ENCODE data around the gene ARL6IP1. TPM values are rescaled to one million over a fixed set of nuclear protein-coding genes. Genes with fewer than 3 reads are reported as not detected.

Gene ARL6IP1
- 100 to 1,000 TPM; 274 to 393 (median 335) TPM for total RNA-seq

GRCh38 chr16:18801145-18801972, at the start of gene ARL6IP1:
TSS of gene ARL6IP1 (minus strand) at chr16:18801549. CDS start at chr16:18801466, 83 bp downstream.
- TF ChIP-seq CTCF (IDR thresholded peaks at IDR 0.05; ENCODE audit: low read depth): no peak

- TF ChIP-seq CTCF (IDR thresholded peaks at IDR 0.05; ENCODE audit: low read depth): no peak
Observed at GRCh38 chr16:18846416-18846815, 45.1 kb upstream of the ARL6IP1 start.

- no peak for TF ChIP-seq CTCF (IDR thresholded peaks at IDR 0.05; ENCODE audit: low read depth)
Observed at GRCh38 chr16:18842565-18842964, 41.2 kb upstream of the ARL6IP1 start.

DNA sequence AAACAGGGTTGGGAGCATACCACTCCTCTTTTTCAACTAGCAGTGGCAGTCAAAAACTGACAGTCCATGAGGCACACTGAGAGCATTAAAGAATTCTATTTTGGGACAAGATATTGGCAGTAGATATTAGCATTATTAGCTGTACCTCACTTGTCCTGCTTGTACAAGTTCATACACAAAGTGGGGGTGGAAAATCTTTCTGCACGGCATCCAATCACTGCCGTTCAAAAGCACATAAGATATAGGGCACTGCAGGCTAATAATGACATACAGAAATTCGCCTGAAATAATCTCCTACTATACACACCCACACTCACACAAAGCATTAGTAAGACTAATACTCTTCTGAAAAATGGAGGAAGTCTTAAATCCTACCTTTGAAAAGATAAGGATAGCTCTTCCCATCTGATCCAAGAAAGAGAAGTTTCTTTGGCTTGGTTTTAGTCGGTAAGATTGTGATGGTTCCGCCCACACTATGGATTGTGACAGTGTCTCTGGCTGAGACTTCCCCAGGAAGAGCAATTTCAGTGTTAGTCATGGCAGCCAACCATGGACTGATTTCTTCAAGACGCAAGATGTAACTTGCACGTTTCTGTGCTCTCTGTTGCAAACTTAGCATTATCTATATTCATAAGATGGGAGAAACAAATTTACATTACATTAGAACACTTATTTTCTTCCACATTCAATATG, 40.6 kb upstream of the ARL6IP1 start:
- no peak for TF ChIP-seq CTCF (IDR thresholded peaks at IDR 0.05; ENCODE audit: low read depth)

DNA sequence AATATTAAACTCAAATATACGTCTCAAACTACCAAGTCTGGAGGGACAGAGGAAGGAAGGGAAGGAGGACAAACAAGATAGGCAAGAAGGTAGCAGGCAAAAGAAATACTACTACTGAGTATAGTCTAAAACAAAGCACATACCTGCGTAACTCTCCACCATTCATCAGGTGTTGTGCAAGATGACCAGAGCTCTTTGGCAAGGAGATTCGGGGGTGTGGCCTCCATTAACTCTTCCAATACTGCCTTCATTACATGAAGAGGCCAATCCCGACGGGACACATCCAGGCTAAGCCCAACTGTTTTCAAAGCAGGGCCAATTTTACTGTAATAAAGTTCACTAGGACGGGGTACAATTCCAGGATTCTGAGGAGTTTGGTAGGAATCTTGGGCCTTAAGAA, 38.2 kb upstream of the ARL6IP1 start:
- TF ChIP-seq CTCF (IDR thresholded peaks at IDR 0.05; ENCODE audit: low read depth): no peak

- no peak for TF ChIP-seq CTCF (IDR thresholded peaks at IDR 0.05; ENCODE audit: low read depth)
Observed at GRCh38 chr16:18836702-18837101, 35.4 kb upstream of the ARL6IP1 start.

GRCh38 chr16:18834864-18835263, 33.5 kb upstream of the ARL6IP1 start:
- TF ChIP-seq CTCF (IDR thresholded peaks at IDR 0.05; ENCODE audit: low read depth): no peak
